GM23338 (cell line): Measurements from ENCODE around the gene TBC1D7. TPM values are rescaled to one million over a fixed set of nuclear protein-coding genes. Genes with fewer than 3 reads are reported as not detected.

Experiments used
- ATAC-seq: fragments of 200-7000 bp; cut with Tn5 transposase; 3 replicates; pipeline ENCODE4 v1.9.1; 2020
- DNase-seq: peaks from one replicate; pipeline ENCODE4 v3.0.0-alpha.2; 2015; ENCODE audit warnings: low spot score
- H2AFZ ChIP-seq: fragments of 200-600 bp; sonication (generic); 2 replicates; pipeline ENCODE4 v1.8.0; 2016; ENCODE audit warnings: antibody characterized with exemption, mild to moderate bottlenecking, moderate library complexity
- H3F3A ChIP-seq: fragments of 200-600 bp; sonication (generic); replicated peaks from 2 replicates; pipeline ENCODE4 v1.8.0; 2017; ENCODE audit warnings: antibody characterized with exemption, mixed run types, low read depth
- H3K27ac ChIP-seq: fragments of 200-600 bp; sonication (generic); 2 replicates; pipeline ENCODE4 v1.6.1; 2016; ENCODE audit warnings: low read depth
- H3K27me3 ChIP-seq: fragments of 200-600 bp; sonication (generic); 2 replicates; pipeline ENCODE4 v1.8.0; 2016; ENCODE audit warnings: mild to moderate bottlenecking, mixed run types, moderate library complexity; ENCODE audit not compliant: insufficient read depth
- H3K36me3 ChIP-seq: fragments of 200-600 bp; sonication (generic); 2 replicates; pipeline ENCODE4 v1.8.0; 2016; ENCODE audit warnings: mild to moderate bottlenecking; ENCODE audit not compliant: insufficient read depth
- H3K4me1 ChIP-seq: fragments of 200-600 bp; sonication (generic); 2 replicates; pipeline ENCODE4 v1.8.0; 2016; ENCODE audit warnings: mild to moderate bottlenecking, moderate library complexity; ENCODE audit not compliant: insufficient read depth
- H3K4me2 ChIP-seq: fragments of 200-600 bp; sonication (generic); 2 replicates; pipeline ENCODE4 v1.7.1; 2017; ENCODE audit warnings: mixed run types
- H3K4me3 ChIP-seq: fragments of 200-600 bp; sonication (generic); 2 replicates; pipeline ENCODE4 v1.6.1; 2016; ENCODE audit warnings: mixed run types
- H3K79me2 ChIP-seq: fragments of 200-600 bp; sonication (generic); replicated peaks from 2 replicates; pipeline ENCODE4 v1.8.0; 2017; ENCODE audit warnings: mild to moderate bottlenecking; ENCODE audit not compliant: insufficient read depth
- H3K9me2 ChIP-seq: fragments of 200-600 bp; sonication (generic); 2 replicates; pipeline ENCODE4 v1.8.0; 2017; ENCODE audit not compliant: insufficient read depth
- H4K20me1 ChIP-seq: fragments of 200-600 bp; sonication (generic); replicated peaks from 2 replicates; pipeline ENCODE4 v1.8.0; 2017; ENCODE audit warnings: mild to moderate bottlenecking; ENCODE audit not compliant: insufficient read depth
- H3K27ac Mint-ChIP-seq: 2 replicates; pipeline ENCODE4 v1.8.0; 2020; ENCODE audit warnings: inconsistent platforms, mild to moderate bottlenecking, moderate library complexity, mixed read lengths
- H3K27me3 Mint-ChIP-seq: 3 replicates; pipeline ENCODE4 v1.8.0; 2022; ENCODE audit warnings: low read depth, mild to moderate bottlenecking, moderate library complexity, mixed read lengths, inconsistent platforms; ENCODE audit not compliant: insufficient read depth, poor library complexity
- H3K36me3 Mint-ChIP-seq: 3 replicates; pipeline ENCODE4 v1.8.0; 2021; ENCODE audit warnings: low read depth, mild to moderate bottlenecking, inconsistent platforms, moderate library complexity, mixed read lengths
- H3K4me1 Mint-ChIP-seq: 3 replicates; pipeline ENCODE4 v1.8.0; 2020; ENCODE audit warnings: mild to moderate bottlenecking, inconsistent platforms, mixed read lengths
- H3K4me3 Mint-ChIP-seq: 3 replicates; pipeline ENCODE4 v1.8.0; 2021; ENCODE audit warnings: moderate library complexity, mild to moderate bottlenecking, inconsistent platforms, mixed read lengths
- H3K9me3 Mint-ChIP-seq: 3 replicates; pipeline ENCODE4 v1.8.0; 2020; ENCODE audit warnings: moderate library complexity, mild to moderate bottlenecking, inconsistent platforms, mixed read lengths
- CREB1 ChIP-seq: fragments of 250-450 bp; sonication (Bioruptor Pico); IDR thresholded peaks from 2 replicates; pipeline ENCODE4 v1.5.0; 2020; ENCODE audit warnings: low read depth, mild to moderate bottlenecking, moderate library complexity
- EZH2 ChIP-seq: fragments of 200-600 bp; sonication (generic); IDR thresholded peaks from one replicate; pipeline ENCODE4 v1.8.0; 2017; ENCODE audit warnings: antibody characterized with exemption, mild to moderate bottlenecking, low read depth; ENCODE audit not compliant: unreplicated experiment
- EZH2phosphoT487 ChIP-seq: fragments of 200-600 bp; sonication (generic); IDR thresholded peaks from one replicate; pipeline ENCODE4 v1.8.1; 2018; ENCODE audit warnings: antibody characterized with exemption; ENCODE audit not compliant: unreplicated experiment
- JUNB ChIP-seq: IDR thresholded peaks from one replicate; pipeline ENCODE4 v1.6.1; 2016; ENCODE audit warnings: antibody characterized with exemption; ENCODE audit not compliant: unreplicated experiment
- POLR2AphosphoS5 ChIP-seq: IDR thresholded peaks from 2 replicates; pipeline ENCODE4 v1.6.1; 2016; ENCODE audit warnings: antibody characterized with exemption, low read depth
- STAT1 ChIP-seq: IDR thresholded peaks from one replicate; pipeline ENCODE4 v1.6.1; 2016; ENCODE audit warnings: antibody characterized with exemption; ENCODE audit not compliant: unreplicated experiment
- ZNF114 ChIP-seq: fragments of 250-450 bp; sonication (Bioruptor Pico); IDR thresholded peaks from 2 replicates; pipeline ENCODE4 v1.5.0; 2020; ENCODE audit warnings: mild to moderate bottlenecking, moderate library complexity
- ZNF331 ChIP-seq: fragments of 250-450 bp; sonication (Bioruptor Pico); IDR thresholded peaks from 2 replicates; pipeline ENCODE4 v1.5.0; 2020; ENCODE audit warnings: low read depth, mild to moderate bottlenecking, moderate library complexity
- ZNF462 ChIP-seq: fragments of 250-450 bp; sonication (Bioruptor Pico); IDR thresholded peaks from 2 replicates; pipeline ENCODE4 v1.5.0; 2020; ENCODE audit warnings: mild to moderate bottlenecking, moderate library complexity
- polyA plus RNA-seq: library from polyadenylated mRNA; unstranded; fragments of >200 nt; fragmentation: Nextera tagmentation; extraction: Ambion mirVana; gene quantifications from 2 replicates; pipeline ENCODE4 v1.2.1, GENCODE V29; 2016
- total RNA-seq: library from RNA; depleted of rRNA; stranded (reverse); fragments of >200 nt; shearing (Covaris generic); gene quantifications from 2 replicates; pipeline ENCODE4 v1.2.3, GENCODE V29; 2014; rRNA removed

Gene TBC1D7
- total and polyA plus RNA-seq, 2 experiments from 2014 or later: 62.0 to 70.4 TPM

- H3K9me2 ChIP-seq: no peaks in the 10 kb centered on the region
- H3K27ac Mint-ChIP-seq: no peak overlapping the region
- no peak for ATAC-seq
- H3K4me1 ChIP-seq: no peaks in the 10 kb centered on the region
- TF ChIP-seq POLR2AphosphoS5: no peak
- no peak for TF ChIP-seq CREB1 (CRISPR knock-in tag)
- no peak for TF ChIP-seq STAT1
- TF ChIP-seq EZH2phosphoT487: no peak
- TF ChIP-seq ZNF462 (CRISPR knock-in tag): no peak
- no peak for TF ChIP-seq JUNB
- TF ChIP-seq EZH2: no peak
- no peak for TF ChIP-seq ZNF114 (CRISPR knock-in tag)
- TF ChIP-seq ZNF331: no peak
- H3K36me3 Mint-ChIP-seq: peaks cover 37% of the 10 kb centered on the region
- H3K27ac ChIP-seq: no peak overlapping the region
- H3K27me3 ChIP-seq: no peaks in the 10 kb centered on the region
- DNase-seq: no peak
- no peaks in the 10 kb centered on the region for H3K79me2 ChIP-seq
- no peaks in the 10 kb centered on the region for H4K20me1 ChIP-seq
- no peak overlapping the region for H3K4me2 ChIP-seq
- H3K9me3 Mint-ChIP-seq: peaks cover 30% of the 10 kb centered on the region
- no peak overlapping the region for H2AFZ ChIP-seq
- H3K4me3 ChIP-seq: no peak overlapping the region
- H3K36me3 ChIP-seq: no peaks in the 10 kb centered on the region
- H3K4me3 Mint-ChIP-seq: no peak overlapping the region
- no peaks in the 10 kb centered on the region for H3F3A ChIP-seq
- H3K27me3 Mint-ChIP-seq: peaks cover 3% of the 10 kb centered on the region
- H3K4me1 Mint-ChIP-seq: no peaks in the 10 kb centered on the region; the same call in 1 of the 3 replicates
Observed at GRCh38 chr6:13256266-13257001, 71.9 kb downstream of the TBC1D7 start.

Other genes with a start within 250 kb of the TBC1D7 start
- gene GFOD1, start 159.1 kb upstream of the TBC1D7 start, total RNA-seq: 12.8 and 13.1 TPM in 2 replicates
- gene GFOD1, start 159.1 kb upstream of the TBC1D7 start, polyA plus RNA-seq: 4.1 and 4.9 TPM in 2 replicates
- gene SIRT5, start 246.1 kb upstream of the TBC1D7 start, total RNA-seq: 11.8 and 13.1 TPM in 2 replicates
- gene SIRT5, start 246.1 kb upstream of the TBC1D7 start, polyA plus RNA-seq: 7.4 and 9.8 TPM in 2 replicates